ENCODE results near the gene DDR1. TPM values are rescaled to one million over a fixed set of nuclear protein-coding genes. Genes with fewer than 3 reads are reported as not detected.

DDR1 gene
- total and polyA plus RNA-seq, 12 donors = 7.3 to 49.2 (median 23.3) TPM

DNA sequence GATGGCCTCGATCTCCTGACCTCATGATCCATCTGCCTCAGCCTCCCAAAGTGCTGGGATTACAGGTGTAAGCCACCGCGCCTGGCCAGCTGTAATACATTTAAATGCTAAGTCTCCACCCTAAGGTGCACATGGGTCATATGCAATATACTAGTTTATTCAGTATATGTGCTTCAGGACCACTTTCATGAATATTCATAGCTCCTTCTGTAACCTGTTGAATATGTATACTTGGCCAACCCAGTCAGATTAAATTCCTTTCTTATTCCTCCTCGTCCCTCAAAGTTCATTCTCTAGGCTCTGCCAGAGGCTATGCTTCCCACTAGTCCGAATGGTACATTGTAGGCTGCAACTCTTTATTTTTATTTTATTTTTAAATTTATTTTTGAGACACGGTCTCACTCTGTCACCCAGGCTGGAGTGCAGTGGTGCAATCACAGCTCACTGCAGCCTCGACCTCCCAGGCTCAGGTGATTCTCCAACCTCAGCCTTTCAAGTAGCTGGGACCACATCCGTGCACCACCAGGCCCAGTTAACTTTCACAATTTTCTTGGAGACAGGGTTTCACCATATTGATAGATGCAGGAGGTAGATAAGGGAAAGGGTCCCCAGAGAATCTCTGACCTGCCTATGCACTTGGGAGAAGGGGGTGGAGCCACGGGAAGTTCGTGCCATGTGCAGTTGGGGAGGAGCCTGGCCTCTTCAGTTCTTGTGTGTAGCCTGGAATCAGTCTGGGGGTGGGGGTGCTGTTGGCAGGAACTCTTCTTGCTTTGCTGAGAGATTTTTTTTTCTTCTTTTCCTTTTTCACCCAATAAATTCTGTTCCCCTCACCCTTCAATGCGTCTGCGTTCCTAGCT lies 41.3 kb upstream of the DDR1 start:
- Histone ChIP-seq H3K27ac (no peak overlapping the region), H3K27me3 (no peaks in the 10 kb centered on the region), H3K9me3 (no peaks in the 10 kb centered on the region), H3K4me1 (peaks cover 0 to 25% (median 15%) of the 10 kb centered on the region in 9 donors), H3K4me3 (no peak overlapping the region), H3K36me3 (no peaks in the 10 kb centered on the region)
- TF ChIP-seq, protein P1, sequence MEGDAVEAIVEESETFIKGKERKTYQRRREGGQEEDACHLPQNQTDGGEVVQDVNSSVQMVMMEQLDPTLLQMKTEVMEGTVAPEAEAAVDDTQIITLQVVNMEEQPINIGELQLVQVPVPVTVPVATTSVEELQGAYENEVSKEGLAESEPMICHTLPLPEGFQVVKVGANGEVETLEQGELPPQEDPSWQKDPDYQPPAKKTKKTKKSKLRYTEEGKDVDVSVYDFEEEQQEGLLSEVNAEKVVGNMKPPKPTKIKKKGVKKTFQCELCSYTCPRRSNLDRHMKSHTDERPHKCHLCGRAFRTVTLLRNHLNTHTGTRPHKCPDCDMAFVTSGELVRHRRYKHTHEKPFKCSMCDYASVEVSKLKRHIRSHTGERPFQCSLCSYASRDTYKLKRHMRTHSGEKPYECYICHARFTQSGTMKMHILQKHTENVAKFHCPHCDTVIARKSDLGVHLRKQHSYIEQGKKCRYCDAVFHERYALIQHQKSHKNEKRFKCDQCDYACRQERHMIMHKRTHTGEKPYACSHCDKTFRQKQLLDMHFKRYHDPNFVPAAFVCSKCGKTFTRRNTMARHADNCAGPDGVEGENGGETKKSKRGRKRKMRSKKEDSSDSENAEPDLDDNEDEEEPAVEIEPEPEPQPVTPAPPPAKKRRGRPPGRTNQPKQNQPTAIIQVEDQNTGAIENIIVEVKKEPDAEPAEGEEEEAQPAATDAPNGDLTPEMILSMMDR (IDR thresholded peaks at IDR 0.05) = no peak
- DNase-seq (no peak), ATAC-seq (no peak)
- WGBS, 2 donors = 79 to 81% methylated on average over 12 of the region's 12 CpGs
- intact Hi-C loops (cut with DNase I) = no loop called here

DNA sequence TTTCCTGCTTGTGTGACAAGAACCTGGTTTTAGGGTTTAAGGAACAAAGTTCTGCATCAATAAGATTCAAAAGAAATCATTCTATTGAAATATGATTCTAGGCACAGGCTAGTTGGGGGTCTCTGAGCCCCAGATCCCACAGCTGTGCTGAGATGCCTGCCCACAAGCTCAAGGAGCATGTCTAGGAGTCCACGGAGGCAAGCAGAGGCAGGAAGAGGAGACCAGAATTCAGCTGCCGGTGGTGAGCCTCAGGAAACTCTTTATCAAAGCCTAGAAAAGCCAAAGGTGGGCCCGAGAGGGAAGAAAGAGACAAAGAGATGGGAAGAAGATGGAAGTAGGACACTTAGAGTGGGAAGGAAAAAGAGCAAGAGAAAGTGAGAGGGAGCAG lies 40.7 kb upstream of the DDR1 start:
- H3K9me3 ChIP-seq = no peaks in the 10 kb centered on the region
- intact Hi-C loops (cut with DNase I) = no loop called here
- DNase-seq (no peak), ATAC-seq (no peak)
- no peak overlapping the region for H3K27ac ChIP-seq
- H3K4me3 ChIP-seq = no peak overlapping the region
- TF ChIP-seq, protein P1 (IDR thresholded peaks at IDR 0.05) = no peak
- no peaks in the 10 kb centered on the region for H3K36me3 ChIP-seq
- WGBS, 2 donors = 48 to 57% methylated on average over 3 of the region's 3 CpGs
- H3K4me1 ChIP-seq = peaks cover 0 to 25% (median 15%) of the 10 kb centered on the region in 9 donors
- H3K27me3 ChIP-seq = no peaks in the 10 kb centered on the region

DNA sequence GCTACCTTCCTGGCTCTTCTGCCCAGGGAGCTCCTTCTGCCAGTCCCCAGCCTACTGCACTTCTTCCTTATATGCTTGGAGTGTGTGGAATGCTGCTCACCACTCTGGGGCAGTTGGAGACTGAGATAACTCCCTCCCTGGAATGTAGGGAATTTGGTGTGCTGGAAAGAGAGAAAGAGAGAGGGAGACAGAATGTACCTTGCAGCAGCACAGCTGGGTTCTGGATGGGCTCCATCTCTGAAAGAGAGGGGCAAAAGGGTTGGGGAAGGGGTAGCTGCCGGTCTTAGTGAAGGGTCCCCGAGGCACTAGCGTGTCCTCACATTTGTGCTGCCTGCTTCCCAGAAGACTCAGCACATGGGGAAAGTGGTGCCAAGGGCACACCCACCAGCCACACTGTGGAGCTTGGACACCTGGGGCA lies 40.2 kb upstream of the DDR1 start:
- WGBS, 2 donors = 69 to 71% methylated on average over 3 of the region's 3 CpGs
- H3K27ac ChIP-seq = no peak overlapping the region

DNA sequence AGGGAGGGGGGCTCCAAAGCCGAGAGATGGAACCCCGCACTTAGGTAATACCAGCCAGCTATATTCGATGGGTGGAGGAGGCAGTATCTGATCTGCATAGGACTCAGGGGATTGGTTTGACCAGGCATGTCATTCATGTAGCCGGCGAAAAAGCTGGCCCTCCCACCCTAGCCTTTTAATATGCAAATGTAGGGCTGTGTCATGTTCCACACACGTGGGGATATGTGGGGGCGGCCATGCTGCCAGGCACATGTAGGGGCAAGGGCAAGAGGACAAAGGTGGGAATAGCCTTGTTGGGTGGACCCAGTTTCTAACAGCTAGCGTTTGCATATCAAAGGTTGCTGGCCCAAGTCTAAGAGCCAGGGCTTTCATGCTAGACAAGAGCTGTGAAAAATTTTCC lies 39.1 kb upstream of the DDR1 start:
- WGBS, 2 donors = 74 to 80% methylated on average over 8 of the region's 8 CpGs
- H3K36me3 ChIP-seq = no peaks in the 10 kb centered on the region
- TF ChIP-seq, protein P1 (IDR thresholded peaks at IDR 0.05) = no peak
- H3K4me1 ChIP-seq = peaks cover 0 to 25% (median 15%) of the 10 kb centered on the region in 9 donors
- H3K9me3 ChIP-seq = no peaks in the 10 kb centered on the region
- DNase-seq (no peak), ATAC-seq (no peak)
- no peak overlapping the region for H3K27ac ChIP-seq
- H3K27me3 ChIP-seq = no peaks in the 10 kb centered on the region
- intact Hi-C loops (cut with DNase I) = no loop called here
- no peak overlapping the region for H3K4me3 ChIP-seq

More for the DNA sequence above, 40.2 kb upstream of the DDR1 start:
- Histone ChIP-seq H3K4me3 (no peak overlapping the region), H3K36me3 (no peaks in the 10 kb centered on the region), H3K9me3 (no peaks in the 10 kb centered on the region), H3K27me3 (no peaks in the 10 kb centered on the region), H3K4me1 (peaks cover 0 to 25% (median 15%) of the 10 kb centered on the region in 9 donors)
- TF ChIP-seq, protein P1 (IDR thresholded peaks at IDR 0.05) = no peak
- DNase-seq (no peak), ATAC-seq (no peak)
- intact Hi-C loops (cut with DNase I) = no loop called here

All from heart right ventricle (tissue), 16 donors.